HUDEP-2 (cell line): ENCODE measurements around the gene MICA.
"Not testable (repeated sequence)": the region's sequence is repeated elsewhere in the genome, so short reads cannot be mapped to it uniquely, and the experiment has no call there.

Source experiments
- DNase-seq, 76 experiments: peaks; one replicate each; lab custom pipeline; 2025; ENCODE audit not compliant: unreplicated experiment in 76 of 76; lab: John Stamatoyannopoulos, UW

Gene MICA

DNA sequence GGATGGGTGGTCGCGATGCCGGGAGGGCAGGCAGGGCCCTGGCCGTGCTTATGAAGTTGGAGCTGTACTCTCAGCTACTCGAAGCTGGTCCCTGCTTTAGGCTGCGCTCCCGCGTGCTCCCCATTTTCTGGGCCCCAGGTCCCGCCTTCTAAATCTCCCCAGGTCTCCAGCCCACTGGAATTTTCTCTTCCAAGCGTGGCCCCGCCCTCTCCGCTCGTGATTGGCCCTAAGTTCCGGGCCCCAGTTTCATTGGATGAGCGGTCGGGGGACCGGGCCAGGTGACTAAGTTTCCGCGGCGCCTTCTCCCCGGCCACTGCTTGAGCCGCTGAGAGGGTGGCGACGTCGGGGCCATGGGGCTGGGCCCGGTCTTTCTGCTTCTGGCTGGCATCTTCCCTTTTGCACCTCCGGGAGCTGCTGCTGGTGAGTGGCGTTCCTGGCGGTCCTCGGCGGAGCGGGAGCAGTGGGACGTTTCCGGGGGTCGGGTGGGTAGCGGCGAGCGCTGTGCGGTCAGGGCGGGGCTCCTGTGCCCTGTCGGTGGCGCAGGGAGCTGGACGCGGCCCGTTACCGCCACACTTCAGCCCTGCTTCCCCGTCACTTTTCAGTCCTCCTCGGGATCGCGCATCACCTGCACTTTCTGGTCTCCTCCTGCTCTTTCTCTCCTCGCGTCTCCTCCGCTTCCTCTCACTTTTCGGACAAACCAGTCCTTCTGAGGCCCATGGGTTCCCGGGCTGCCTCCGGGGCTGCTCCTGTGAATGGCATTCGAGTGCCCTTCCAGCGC lies at the start of gene MICA:
MICA (plus strand) TSS at position 313 of the 778 bp plus-strand sequence; CDS start at position 351, 38 bp downstream.
- peak in 69 of 76 experiments; percentile 15 to 82 (median 60) for DNase-seq

DNA sequence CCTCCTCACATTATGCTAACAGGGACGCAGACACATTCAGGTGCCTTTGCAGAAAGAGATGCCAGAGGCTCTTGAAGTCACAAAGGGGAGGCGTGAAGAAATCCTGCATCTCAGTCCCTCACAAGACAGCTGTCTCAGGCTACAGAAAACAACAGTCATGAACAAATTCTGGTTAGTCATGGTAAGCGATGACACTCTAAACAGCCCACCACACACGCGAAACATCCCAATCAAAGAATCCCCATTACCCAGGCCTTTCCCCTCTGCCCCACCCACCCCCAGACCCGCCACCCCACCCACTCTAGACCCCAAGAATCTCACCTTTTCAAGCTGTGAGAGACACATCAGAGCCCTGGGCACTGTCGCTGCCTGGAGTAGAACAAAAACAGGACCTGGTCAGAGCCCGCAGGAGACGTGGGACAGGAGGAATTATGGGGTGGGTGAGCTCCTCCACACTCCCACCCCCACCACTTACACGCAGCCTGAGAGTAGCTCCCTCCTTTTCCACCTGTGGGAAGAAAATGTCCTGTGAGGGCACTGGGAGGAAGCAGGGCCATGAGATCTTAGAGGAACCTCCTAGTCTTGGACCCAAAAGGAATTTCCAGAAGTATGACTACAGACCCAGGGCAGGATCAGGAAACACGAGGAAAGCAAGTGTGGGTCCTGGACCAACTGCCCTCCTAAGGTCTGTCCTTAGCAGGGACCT lies 49.1 kb upstream of the MICA start:
- DNase-seq, result no peak

DNA sequence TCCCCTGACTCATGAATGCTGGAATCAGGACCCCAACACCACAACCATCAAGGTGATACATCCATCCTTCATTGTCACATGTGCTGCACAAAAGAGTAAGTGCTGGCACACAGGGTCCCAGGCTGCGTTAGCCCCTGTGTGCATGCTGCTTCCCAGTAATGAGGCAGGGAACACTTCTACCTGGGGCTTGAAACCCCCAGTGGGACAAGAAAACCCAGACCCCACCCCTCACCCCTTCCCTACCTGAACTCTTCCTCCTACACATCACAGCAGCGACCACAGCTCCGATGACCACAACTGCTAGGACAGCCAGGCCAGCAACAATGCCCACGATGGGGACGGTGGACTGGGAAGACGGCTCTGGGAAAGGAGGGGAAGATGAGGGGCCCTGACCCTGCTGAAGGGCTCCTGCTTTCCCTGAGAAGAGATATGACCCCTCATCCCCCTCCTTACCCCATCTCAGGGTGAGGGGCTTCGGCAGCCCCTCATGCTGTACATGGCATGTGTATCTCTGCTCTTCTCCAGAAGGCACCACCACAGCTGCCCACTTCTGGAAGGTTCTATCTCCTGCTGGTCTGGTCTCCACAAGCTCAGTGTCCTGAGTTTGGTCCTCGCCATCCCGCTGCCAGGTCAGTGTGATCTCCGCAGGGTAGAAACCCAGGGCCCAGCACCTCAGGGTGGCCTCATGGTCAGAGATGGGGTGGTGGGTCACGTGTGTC lies 48.4 kb upstream of the MICA start:
- no peak for DNase-seq

DNA sequence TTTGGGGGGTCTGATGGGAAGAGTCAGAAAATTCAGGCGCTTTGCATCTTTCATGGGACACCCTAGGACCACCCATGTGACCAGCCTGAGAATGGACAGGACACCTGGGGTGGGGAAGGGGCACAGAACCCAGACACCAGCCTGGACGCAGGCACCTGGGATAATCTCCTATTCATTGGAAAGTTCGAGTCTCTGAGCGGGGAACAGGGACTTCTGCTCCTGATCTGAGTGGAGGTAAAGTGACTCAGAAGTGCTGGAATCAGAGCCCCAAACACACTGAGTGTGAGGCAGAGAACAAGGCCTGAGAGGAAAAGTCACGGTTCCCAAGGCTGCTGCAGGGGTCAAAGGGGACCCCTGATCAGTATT lies 47.8 kb upstream of the MICA start:
- no peak for DNase-seq

DNA sequence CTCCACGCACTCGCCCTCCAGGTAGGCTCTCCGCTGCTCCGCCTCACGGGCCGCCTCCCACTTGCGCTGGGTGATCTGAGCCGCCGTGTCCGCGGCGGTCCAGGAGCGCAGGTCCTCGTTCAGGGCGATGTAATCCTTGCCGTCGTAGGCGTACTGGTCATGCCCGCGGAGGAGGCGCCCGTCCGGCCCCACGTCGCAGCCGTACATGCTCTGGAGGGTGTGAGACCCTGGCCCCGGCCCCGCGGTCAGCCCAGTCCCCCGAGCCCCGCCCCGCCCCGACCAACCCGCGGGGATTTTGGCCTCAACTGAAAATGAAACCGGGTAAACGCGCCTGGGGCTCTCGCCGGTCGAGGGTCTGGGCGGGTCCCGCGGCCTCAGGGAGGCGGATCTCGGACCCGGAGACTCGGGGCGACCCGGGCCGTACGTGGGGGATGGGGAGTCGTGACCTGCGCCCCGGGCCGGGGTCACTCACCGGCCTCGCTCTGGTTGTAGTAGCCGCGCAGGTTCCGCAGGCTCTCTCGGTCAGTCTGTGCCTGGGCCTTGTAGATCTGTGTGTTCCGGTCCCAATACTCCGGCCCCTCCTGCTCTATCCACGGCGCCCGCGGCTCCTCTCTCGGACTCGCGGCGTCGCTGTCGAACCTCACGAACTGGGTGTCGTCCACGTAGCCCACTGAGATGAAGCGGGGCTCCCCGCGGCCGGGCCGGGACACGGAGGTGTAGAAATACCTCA lies 47.0 kb upstream of the MICA start:
- DNase-seq, result no peak

DNA sequence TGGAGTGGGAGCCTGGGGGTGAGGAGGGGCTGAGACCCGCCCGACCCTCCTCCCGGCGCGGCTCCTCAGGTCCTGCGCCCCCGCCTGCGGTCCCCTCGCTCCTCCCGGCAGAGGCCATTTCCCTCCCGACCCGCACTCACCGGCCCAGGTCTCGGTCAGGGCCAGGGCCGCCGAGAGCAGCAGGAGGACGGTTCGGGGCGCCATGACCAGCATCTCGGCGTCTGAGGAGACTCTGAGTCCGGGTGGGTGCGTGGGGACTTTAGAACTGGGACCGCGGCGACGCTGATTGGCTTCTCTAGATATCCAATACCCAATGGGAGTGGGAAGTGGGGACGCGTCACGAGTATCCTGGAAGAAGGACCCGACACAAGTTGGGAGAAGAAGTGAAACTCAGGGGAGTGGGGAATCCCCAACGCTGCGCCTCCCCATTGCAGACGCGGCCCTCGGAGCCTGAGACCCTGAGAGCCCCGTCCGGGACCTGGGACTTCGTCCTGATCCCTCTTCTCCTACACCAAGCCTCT lies 46.4 kb upstream of the MICA start, which contains the start of gene HLA-B:
HLA-B (minus strand) TSS at position 234 of the 521 bp plus-strand sequence; CDS start at position 213, 21 bp downstream.
- peak in 2 of 76 experiments; percentile 5 to 10 for DNase-seq

DNA sequence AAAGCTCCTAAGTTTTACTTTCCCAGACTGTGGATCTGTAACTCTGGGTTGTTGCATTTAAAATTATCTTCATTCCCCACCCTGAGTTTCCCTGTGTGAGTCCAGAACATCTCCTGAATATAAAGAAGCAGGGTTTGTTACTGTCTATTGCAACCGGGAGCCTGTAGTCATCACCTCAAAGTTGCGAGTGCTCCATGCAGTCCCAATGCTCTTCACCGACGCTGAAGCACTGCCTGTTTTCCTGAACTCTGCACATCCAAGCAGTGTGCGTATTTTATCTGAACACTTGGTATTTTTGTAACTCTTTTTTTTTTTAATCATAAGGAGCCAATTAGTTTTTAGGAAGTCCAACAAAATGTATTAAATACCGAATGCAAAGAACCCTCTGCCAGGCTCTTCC lies 45.5 kb upstream of the MICA start:
- no peak for DNase-seq

DNA sequence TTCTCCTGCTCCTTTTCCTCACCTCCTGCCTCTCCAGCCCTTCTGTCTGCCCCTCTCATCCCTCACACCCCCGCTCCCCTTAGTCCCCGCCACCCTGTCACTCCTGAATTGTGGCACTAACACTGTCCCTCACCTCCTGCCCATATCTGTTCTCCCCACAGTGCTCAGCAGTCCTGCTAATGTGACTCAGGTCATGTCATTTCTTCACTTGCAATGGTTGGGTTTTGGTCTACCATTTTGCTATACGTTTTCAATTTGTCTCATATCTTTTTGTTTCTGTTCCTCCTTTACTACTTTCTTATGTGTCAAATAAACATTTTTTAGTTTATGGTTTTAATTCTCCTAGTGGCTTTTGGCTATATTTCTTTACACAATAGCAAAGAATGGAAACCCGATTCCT lies 45.1 kb upstream of the MICA start:
- DNase-seq, result no peak

DNA sequence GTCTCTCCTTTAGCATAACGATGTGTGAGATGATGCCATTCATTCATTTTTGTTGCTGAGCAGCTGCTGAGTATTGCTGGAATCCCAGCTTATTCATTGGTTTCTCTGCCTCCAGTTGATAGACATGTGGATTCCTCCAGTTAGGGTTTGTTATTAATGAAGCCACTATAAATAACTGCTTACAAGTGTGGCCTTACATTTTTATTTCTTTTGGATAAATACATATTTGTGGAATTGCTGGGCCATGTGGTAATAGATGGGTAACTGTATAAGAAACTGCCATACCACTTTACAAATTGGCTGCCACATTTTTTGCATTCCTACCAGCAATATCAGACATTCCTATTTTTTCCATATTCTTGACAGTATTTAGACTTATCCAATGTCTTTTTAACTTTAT lies 43.8 kb upstream of the MICA start:
- DNase-seq, result no peak

DNA sequence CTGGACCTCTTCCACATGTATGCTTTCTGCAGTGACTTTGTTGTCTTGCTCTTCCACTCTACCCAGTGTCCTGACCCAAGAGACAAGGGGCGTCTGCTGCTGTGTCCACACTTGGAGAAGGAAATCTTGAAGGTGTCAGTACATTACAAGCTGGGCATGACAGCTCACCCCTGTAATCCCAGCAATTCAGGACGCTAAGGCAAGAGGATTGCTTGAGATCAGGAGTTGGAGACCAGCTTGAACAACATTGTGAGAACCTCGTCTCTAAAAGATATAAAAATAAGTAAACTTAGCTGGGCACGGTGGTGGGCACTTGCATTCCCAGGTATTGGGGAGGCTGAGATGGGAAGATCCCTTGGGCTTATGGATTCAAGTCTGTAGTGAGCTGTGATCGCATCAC lies 40.6 kb upstream of the MICA start:
- DNase-seq, result no peak

DNA sequence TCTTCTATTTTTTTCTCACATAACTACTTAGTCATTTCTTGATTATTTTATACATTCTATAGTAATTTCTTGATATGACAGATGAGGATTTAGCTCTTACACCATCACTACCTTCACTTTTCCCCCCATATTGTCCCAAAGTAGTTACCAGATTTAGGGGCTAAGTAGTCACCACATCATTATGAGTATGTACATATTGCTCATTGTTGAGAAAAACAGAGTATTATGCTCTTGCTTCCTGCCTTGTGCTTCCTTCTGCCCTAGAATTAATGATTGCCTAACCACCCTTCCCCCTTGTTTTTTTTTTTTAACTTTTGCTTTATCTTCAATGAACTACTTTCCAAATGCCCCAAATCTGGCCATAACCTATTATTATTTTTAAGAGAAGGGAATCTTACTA lies 39.6 kb upstream of the MICA start:
- DNase-seq, result no peak

DNA sequence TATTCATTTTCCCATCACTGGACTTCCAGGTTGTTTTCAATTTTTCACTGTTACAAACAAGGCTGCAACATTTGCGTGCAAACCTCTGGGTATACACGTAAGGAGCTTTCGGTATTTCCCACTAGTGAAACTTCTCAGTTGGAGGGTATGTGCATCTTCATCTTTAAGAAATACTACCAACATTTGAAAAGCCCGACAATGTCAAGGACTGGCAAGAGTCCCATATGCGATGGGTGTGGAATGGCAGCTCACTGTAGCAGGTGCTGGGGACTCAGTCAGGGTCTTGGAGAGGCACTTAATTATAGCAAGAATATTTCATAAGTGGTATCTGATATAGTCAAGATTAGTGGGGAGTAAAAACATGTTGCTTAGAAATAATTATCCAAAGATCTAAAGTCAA lies 37.5 kb upstream of the MICA start:
- no peak for DNase-seq

DNA sequence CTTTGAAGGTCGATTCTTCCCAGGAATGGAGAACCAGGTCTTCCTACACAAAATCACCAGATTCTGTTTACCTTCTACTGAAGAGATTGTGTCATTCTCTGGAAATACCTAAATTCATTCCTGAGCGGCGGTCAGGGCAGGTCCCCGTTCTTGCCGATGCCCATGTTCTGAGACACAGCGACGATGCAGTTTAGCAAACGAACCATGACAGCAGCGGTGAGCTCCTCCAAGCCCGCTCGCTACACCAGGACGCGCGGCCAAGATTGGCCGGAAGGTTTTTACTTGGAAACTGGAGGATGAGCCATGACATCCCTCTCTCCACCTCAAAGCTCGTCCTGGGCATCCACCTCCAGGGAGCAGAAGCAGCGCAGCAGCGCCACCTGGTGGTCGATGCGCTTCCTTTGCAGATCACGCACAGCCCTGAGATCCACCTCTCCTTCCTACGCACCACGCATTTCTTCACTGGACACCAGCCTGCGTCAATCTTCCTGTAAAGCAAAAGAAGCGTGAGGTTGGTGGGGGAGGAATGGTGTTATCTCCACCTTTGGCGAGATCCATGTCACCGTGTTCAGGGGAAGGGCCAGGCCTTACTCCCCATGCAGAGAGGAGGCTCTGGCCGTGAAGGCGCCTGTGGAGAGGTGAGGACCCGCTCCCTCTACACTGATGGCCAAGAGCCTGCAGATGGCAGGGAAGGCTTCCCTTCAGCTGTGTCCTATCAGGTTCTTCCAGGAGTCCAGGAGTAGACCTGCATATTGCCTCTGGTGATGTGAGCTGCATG lies 36.5 kb upstream of the MICA start:
- peak in 68 of 76 experiments; percentile 14 to 84 (median 62) for DNase-seq

DNA sequence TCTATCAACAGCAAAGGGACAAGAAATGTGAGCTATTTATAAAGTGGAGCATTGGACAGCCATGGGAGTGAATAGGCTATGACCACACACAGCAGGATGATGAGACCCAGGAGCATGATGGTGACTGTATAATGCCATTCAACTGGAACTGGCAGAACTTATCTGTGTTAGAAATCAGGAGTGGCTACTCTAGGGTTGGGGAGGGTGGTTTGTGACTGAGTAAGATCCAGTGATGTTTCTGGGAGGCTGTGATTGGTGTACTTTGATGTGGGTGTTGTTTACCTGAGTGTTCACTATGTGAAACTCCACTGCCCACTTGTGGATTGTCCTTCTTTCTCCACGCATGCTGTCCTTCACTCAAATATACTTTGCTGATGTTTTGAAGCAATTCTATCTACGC lies 34.9 kb upstream of the MICA start:
- no peak for DNase-seq

DNA sequence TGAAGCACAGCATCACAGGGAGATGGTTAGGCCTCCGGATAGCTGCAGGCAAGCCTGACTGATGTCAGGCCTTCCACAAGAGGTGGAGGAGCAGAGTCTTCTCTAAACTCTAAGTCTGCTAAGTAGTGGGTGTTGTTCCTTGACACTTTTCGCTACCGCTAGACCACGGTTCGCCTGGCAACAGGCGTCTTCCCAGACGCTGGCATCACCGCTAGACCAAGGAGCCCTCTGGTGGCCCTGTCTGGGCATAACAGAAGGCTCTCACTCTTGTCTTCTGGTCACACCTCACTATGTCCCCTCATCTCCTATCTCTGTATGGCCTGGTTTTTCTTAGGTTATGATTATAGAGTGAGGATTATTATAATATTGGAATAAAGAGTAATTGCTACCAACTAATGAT lies 29.3 kb upstream of the MICA start:
- DNase-seq, result not testable (repeated sequence)

DNA sequence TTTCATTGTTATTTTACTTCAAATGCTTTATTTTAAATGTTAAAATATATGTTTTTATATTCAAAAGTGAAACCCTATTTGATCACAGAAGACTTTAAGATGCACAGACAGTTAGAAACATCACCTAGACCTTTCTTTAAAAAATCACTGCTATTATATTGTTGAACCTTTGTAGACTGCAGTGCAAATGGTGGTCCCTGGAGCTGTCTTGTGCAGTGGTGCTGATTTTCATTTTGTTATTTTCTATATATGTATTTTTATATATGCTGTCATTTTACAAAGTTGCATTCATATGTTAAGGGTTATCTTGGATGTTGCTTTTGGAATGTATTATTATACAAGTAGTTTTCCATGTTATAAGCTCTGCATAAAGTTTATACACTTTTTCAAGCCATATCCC lies 27.7 kb upstream of the MICA start:
- no peak for DNase-seq

DNA sequence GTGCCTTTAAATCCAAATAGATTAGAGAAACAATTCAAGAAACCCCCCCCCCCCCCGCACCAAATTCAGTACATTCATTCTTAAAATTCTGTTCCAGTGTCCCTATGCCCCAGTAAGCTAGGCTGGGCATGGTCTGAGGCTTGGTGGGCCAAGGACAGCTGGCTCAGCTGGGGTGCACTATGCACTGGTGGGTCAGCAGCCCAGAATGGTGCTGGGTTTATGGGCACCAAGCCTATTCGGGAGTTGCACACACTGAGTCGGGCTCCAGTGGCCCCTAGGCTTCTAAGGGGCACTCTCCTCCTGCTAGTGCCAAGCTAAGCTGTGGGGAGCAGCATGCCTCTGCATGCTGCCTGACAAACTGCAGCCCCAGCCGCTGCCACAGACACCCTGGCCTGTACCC lies 26.4 kb upstream of the MICA start:
- no peak for DNase-seq

DNA sequence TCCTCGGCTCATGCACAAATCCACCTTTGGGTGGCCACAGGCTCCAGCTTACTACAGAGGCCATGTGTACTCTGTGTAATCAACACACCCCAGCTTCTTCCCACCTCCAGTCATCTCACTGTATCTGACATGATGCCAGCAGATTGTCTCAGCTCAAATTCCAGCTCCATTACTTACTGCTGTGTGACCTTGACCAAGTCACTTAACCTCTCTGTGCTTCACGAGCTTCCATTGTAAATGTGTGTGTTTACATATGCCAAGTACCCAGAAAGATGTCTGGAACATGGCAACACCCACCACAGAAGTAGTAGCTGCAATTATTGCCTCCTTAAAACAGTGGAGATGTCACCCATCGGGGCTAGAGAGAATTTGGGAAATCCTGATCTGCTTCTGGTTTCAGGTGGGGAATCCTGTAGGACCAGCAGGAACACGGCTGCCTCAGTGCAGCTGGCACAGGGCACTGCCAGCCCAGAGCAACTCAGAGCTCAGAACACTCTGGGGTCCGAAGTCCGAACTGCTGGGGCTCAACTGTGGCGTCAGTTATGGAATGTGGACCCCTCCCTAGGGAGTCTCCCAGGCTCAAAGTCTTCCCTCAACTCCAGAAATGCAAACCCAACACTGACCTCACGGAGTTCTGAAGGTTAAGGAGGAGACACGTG lies 25.2 kb upstream of the MICA start:
- no peak for DNase-seq

DNA sequence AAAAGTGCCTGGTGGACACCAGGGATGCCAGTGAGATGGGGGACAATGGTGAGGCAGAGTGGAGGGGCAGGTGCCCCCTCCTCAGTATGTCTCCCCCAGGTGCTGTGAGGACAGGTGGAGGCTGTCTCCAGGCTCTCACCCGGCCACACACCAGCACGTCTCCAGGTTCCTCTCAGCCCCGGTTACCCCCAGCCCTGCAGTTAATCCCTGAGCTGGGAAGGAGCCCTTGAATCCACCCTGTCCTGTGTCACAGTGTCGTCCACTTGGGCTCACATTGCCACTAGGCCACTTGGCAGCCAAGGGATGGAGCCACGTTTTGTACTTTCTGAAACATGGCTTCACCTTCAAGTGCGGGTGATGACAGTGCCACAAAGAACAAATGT lies 24.7 kb upstream of the MICA start:
- no peak for DNase-seq
